HG03442 (cell line): ENCODE data around the gene NDUFS2.

Experiments
- ATAC-seq: cut with Tn5 transposase; IDR thresholded peaks from one replicate; pipeline ENCODE4 v1.9.1; 2021; ENCODE audit warnings: mild to moderate bottlenecking, moderate library complexity; ENCODE audit not compliant: unreplicated experiment

NDUFS2 gene

GRCh38 chr1:161193561-161194235, 8.5 kb upstream of the NDUFS2 start:
- ATAC-seq = no peak

GRCh38 chr1:161195171-161195570, 7.0 kb upstream of the NDUFS2 start:
- no peak for ATAC-seq

GRCh38 chr1:161196111-161196510, 6.1 kb upstream of the NDUFS2 start:
- no peak for ATAC-seq

- no peak for ATAC-seq
These were observed 5.4 kb upstream of the NDUFS2 start for GRCh38 chr1:161196521-161197451.

- ATAC-seq = no peak
These were observed 4.5 kb upstream of the NDUFS2 start for GRCh38 chr1:161197560-161198193.

- no peak for ATAC-seq
These were observed 3.8 kb upstream of the NDUFS2 start for GRCh38 chr1:161198194-161198896.

GRCh38 chr1:161198897-161199431, 3.2 kb upstream of the NDUFS2 start, which contains the start of gene ADAMTS4:
TSS of gene ADAMTS4 (minus strand) at chr1:161199054. CDS start at chr1:161198627, 427 bp downstream.
- no peak for ATAC-seq

- no peak for ATAC-seq
These were observed 2.5 kb upstream of the NDUFS2 start for GRCh38 chr1:161199506-161200139.

GRCh38 chr1:161200421-161200991, 1.7 kb upstream of the NDUFS2 start:
- ATAC-seq = no peak

- no peak for ATAC-seq
These were observed 953 bp upstream of the NDUFS2 start for GRCh38 chr1:161200992-161201835.

- ATAC-seq = no peak
These were observed 4.4 kb downstream of the NDUFS2 start for GRCh38 chr1:161206411-161207140.

- ATAC-seq = no peak
These were observed 5.0 kb downstream of the NDUFS2 start for GRCh38 chr1:161207173-161207572.

- no peak for ATAC-seq
These were observed 7.7 kb downstream of the NDUFS2 start for GRCh38 chr1:161209790-161210409.

GRCh38 chr1:161214369-161214768, 12.2 kb downstream of the NDUFS2 start:
- no peak for ATAC-seq

- no peak for ATAC-seq
These were observed 12.9 kb downstream of the NDUFS2 start, which contains the start of gene FCER1G for GRCh38 chr1:161215076-161215475. TSS of gene FCER1G (plus strand) at chr1:161215295. CDS start at chr1:161215322, 27 bp downstream.

- ATAC-seq = peak; percentile 83
These were observed 15.0 kb downstream of the NDUFS2 start for GRCh38 chr1:161216945-161217712.

- ATAC-seq = no peak
These were observed 15.7 kb downstream of the NDUFS2 start for GRCh38 chr1:161217831-161218230.
